HG03103 (cell line): ENCODE measurements around the gene CCDC171.
"Not testable (repeated sequence)": the region's sequence is repeated elsewhere in the genome, so short reads cannot be mapped to it uniquely, and the experiment has no call there.

ENCODE experiments used
- ATAC-seq: cut with Tn5 transposase; IDR thresholded peaks from one replicate; pipeline ENCODE4 v1.9.1; 2021; ENCODE audit warnings: low read depth; ENCODE audit not compliant: unreplicated experiment

CCDC171 gene

GRCh38 chr9:15743512-15743911, 190.7 kb downstream of the CCDC171 start:
- ATAC-seq: peak; percentile 81

GRCh38 chr9:15744196-15744595, 191.4 kb downstream of the CCDC171 start:
- no peak for ATAC-seq

GRCh38 chr9:15746905-15747304, 194.1 kb downstream of the CCDC171 start:
- no peak for ATAC-seq

GRCh38 chr9:15755660-15756059, 202.8 kb downstream of the CCDC171 start:
- no peak for ATAC-seq

GRCh38 chr9:15761551-15761950, 208.7 kb downstream of the CCDC171 start:
- no peak for ATAC-seq

GRCh38 chr9:15763371-15763770, 210.5 kb downstream of the CCDC171 start:
- no peak for ATAC-seq

GRCh38 chr9:15764131-15764530, 211.3 kb downstream of the CCDC171 start:
- no peak for ATAC-seq

DNA sequence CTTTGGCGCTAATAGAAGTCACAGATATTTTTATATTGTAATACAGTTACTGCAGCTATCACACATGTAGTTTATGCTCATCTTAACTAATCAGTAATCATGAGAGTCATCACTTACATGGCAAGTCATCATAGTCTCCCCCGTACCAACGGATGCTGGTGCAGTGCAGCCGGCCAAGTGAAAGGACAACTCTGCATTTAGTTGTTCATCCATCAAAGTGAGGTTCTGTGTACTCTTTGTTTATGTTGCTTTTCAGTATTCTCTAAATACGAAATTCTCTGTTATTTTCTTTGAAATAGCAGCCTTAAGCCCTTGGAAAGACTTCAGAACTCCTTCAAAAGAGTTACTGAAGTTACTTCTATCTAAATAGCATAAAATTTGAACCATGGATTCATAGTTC, 216.7 kb downstream of the CCDC171 start:
- ATAC-seq: no peak

- ATAC-seq: no peak
Measured at GRCh38 chr9:15778861-15779260, 226.0 kb downstream of the CCDC171 start.

- no peak for ATAC-seq
Measured at GRCh38 chr9:15782106-15782505, 229.3 kb downstream of the CCDC171 start.

DNA sequence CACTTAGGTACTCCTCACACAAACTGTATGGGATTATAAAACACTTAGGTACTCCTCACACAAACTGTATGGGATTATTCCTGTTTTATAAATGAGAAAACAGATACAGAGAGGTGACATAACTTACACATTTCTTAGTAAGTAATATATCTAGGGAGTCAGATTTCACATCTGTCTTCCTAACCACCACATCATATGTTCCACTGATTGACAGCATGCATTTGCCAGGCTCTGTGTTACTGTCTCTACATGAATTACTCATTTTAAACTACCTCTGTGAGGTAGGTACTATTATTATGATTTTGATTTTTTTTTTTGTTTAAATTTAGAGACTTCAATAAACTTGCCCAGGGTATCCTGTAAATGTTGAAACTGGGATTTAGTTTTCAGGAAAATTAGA, 232.7 kb downstream of the CCDC171 start:
- ATAC-seq: no peak

- ATAC-seq: no peak
Measured at GRCh38 chr9:15786616-15787015, 233.8 kb downstream of the CCDC171 start.

GRCh38 chr9:15810219-15810899, 257.5 kb downstream of the CCDC171 start:
- not testable (repeated sequence) for ATAC-seq

GRCh38 chr9:15813076-15813475, 260.2 kb downstream of the CCDC171 start:
- ATAC-seq: no peak

GRCh38 chr9:15824310-15824709, 271.5 kb downstream of the CCDC171 start:
- ATAC-seq: no peak

- no peak for ATAC-seq
Measured at GRCh38 chr9:15831384-15831783, 278.5 kb downstream of the CCDC171 start.

GRCh38 chr9:15834541-15834940, 281.7 kb downstream of the CCDC171 start:
- no peak for ATAC-seq

DNA sequence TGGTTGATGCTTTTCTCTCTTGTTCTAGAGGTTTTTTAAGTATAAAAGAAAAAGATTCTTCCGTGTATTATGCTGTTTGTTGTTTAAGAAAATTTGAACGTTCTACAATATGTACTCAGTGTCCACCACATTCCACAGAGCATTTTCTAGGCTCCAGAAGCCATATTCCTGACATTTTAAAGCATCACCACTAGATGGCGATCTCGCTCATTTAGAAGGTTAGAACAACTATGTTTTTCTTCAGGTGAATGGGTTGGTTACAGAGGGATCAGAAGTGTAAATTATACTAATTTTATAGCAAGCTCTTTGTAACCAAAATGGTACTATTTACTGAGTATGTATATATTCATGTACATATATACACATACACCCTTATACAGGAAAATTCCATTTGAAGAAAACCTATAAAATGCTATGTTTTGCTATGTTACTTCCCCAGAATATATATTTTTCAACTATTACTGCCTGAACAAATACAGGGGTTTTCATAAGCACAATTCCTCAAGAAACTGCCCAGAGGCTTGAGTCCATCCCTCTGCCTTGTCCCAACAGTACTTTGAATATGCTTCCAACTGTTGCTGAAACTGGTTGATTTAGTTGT, 284.3 kb downstream of the CCDC171 start:
- peak; percentile 85 for ATAC-seq

DNA sequence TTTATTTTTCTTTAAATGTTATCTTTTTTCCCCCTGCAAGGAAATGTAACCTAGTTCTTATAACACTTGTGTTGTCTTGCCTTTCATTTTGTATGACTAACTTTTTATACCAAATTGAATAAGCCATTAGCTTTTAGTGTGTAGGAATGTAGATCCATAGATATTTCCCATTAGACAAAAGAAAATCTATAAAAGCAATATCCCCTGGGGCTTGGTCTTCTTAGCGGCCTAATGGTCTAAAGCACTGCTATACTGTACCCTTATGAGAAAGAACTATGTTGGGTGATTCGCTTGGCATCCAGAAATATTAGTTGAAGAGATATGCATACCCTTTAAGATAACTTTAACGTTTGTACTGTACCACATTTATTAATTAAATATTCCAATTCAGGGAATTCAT, 289.2 kb downstream of the CCDC171 start:
- no peak for ATAC-seq

GRCh38 chr9:15843316-15843715, 290.5 kb downstream of the CCDC171 start:
- no peak for ATAC-seq

- no peak for ATAC-seq
Measured at GRCh38 chr9:15843931-15844330, 291.1 kb downstream of the CCDC171 start.

DNA sequence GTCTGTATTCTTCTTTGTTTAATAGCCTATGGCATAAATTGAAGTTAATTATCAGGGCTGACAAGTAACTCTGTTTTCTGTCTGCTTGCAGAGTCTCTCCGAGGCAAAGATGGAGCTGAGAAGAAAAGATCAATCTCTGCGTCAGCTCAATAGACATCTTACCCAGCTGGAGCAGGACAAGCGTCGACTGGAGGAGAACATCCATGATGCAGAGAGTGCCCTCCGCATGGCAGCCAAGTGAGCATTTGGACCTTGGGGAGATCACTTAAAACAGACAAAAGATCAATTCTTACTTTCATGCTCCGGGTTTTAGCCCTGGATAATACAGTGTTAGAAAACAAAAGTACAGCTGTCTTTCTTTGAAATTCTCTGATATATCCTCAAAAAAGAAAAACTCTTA, 293.8 kb downstream of the CCDC171 start:
- ATAC-seq: no peak
